ENCODE measurements around the gene MITF. TPM values are rescaled to one million over a fixed set of nuclear protein-coding genes. Genes with fewer than 3 reads are reported as not detected.

The MITF gene
- total and polyA plus RNA-seq, 2 of the 4 experiments (the other 2 are of a cell fraction) = 6.5 to 16.7 TPM

DNA sequence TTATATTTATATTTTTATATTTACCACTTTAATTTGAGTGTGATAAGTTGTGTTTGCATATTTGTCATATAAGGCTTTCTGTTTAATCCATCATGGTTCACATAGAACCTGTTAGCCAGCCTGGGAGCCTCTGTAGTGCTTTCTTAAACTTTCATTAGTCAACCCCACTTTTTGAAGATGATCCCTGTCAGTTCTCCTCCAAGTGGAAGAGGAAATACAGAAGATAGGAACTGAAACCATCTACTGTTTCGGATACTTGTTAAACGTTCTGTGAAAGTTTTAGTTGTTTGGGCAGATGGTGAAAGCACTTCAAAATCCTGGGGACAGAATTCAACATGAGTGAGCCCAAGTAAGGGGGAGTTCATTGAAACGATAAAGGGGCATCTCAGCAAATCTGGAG lies 255.7 kb downstream of the MITF start:
- Histone ChIP-seq H3K9me3 (ENCODE audit: control insufficient read depth, insufficient read depth, low read length) (no peaks in the 10 kb centered on the region), H3K9ac (ENCODE audit: low read depth, low read length) (no peak overlapping the region), H4K20me1 (ENCODE audit: insufficient read depth, low read length) (no peaks in the 10 kb centered on the region), H4K5ac (ENCODE audit: low read depth, low read length) (no peak overlapping the region), H3K4me2 (ENCODE audit: low read depth, low read length) (no peak overlapping the region), H2BK5ac (ENCODE audit: low read depth, low read length, poor library complexity, severe bottlenecking) (no peak overlapping the region), H3K18ac (ENCODE audit: low read depth, low read length) (no peak overlapping the region), H3K23ac (ENCODE audit: low read depth, low read length) (no peak overlapping the region), H2BK20ac (ENCODE audit: low read depth, low read length) (no peak overlapping the region), H3K79me1 (ENCODE audit: low read depth in 1 of 2, low read length in 2 of 2) (no peaks in the 10 kb centered on the region), H2BK120ac (ENCODE audit: low read depth, low read length) (no peak overlapping the region), H2AK9ac (replicated peaks; ENCODE audit: low read depth, low read length, poor library complexity) (no peak overlapping the region), H3K4me1 (ENCODE audit: control insufficient read depth, insufficient read depth, low read length) (peaks cover 11% of the 10 kb centered on the region), H3K56ac (ENCODE audit: extremely low read depth, insufficient read depth, low read length) (no peak overlapping the region), H2AFZ (replicated peaks; ENCODE audit: low read length, poor library complexity) (no peak overlapping the region), H4K91ac (ENCODE audit: insufficient read depth, low read depth, low read length) (no peak overlapping the region), H3K9me1 (ENCODE audit: insufficient read depth, low read length) (0 out of 2 replicates have a peak, but pooled peaks cover 1% of the 10 kb centered on the region), H4K8ac (ENCODE audit: low read depth in 2 of 2, low read length in 2 of 2) (no peak overlapping the region), H3K36me3 (ENCODE audit: control insufficient read depth, insufficient read depth, low read length) (no peaks in the 10 kb centered on the region), H3K27ac (ENCODE audit: insufficient read depth, low read length) (no peak overlapping the region), H3K14ac (replicated peaks; ENCODE audit: low read depth, low read length) (no peak overlapping the region), H2AK5ac (ENCODE audit: low read depth, low read length) (no peak overlapping the region), H3K27me3 (ENCODE audit: control insufficient read depth, insufficient read depth, low read length) (no peaks in the 10 kb centered on the region; the same call in none of the 2 replicates), H3K4ac (ENCODE audit: low read depth, low read length) (no peak overlapping the region), H3K4me3 (ENCODE audit: insufficient read depth, low read depth, low read length) (no peak overlapping the region), H2BK15ac (ENCODE audit: low read depth, low read length) (no peak overlapping the region)
- TF ChIP-seq CEBPB (IDR thresholded peaks at IDR 0.05; ENCODE audit: low read depth, low read length) (no peak), FOS (IDR thresholded peaks at IDR 0.05; ENCODE audit: low read depth, low read length) (no peak), MXI1 (IDR thresholded peaks at IDR 0.05; ENCODE audit: borderline replicate concordance, low read depth, low read length) (no peak), CHD1 (IDR thresholded peaks at IDR 0.05; ENCODE audit: low read depth, low read length) (no peak), RCOR1 (IDR thresholded peaks at IDR 0.05; ENCODE audit: insufficient replicate concordance, low read length) (no peak), MAZ (IDR thresholded peaks at IDR 0.05; ENCODE audit: borderline replicate concordance, low read depth, low read length) (no peak), MAFK (IDR thresholded peaks at IDR 0.05; ENCODE audit: low read depth, low read length) (no peak), NFE2L2 (IDR thresholded peaks at IDR 0.05; ENCODE audit: low read depth, low read length) (no peak), BHLHE40 (IDR thresholded peaks at IDR 0.05; ENCODE audit: low read depth, low read length) (no peak), RAD21 (IDR thresholded peaks at IDR 0.05; ENCODE audit: low read length) (no peak), RFX5 (IDR thresholded peaks at IDR 0.05; ENCODE audit: low read depth, low read length) (no peak)
- TF ChIP-seq, protein P1, sequence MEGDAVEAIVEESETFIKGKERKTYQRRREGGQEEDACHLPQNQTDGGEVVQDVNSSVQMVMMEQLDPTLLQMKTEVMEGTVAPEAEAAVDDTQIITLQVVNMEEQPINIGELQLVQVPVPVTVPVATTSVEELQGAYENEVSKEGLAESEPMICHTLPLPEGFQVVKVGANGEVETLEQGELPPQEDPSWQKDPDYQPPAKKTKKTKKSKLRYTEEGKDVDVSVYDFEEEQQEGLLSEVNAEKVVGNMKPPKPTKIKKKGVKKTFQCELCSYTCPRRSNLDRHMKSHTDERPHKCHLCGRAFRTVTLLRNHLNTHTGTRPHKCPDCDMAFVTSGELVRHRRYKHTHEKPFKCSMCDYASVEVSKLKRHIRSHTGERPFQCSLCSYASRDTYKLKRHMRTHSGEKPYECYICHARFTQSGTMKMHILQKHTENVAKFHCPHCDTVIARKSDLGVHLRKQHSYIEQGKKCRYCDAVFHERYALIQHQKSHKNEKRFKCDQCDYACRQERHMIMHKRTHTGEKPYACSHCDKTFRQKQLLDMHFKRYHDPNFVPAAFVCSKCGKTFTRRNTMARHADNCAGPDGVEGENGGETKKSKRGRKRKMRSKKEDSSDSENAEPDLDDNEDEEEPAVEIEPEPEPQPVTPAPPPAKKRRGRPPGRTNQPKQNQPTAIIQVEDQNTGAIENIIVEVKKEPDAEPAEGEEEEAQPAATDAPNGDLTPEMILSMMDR (conservative IDR thresholded peaks at IDR 0.05; ENCODE audit: low read depth, low read length) = no peak
- TF ChIP-seq, protein P2, sequence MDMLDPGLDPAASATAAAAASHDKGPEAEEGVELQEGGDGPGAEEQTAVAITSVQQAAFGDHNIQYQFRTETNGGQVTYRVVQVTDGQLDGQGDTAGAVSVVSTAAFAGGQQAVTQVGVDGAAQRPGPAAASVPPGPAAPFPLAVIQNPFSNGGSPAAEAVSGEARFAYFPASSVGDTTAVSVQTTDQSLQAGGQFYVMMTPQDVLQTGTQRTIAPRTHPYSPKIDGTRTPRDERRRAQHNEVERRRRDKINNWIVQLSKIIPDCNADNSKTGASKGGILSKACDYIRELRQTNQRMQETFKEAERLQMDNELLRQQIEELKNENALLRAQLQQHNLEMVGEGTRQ (IDR thresholded peaks at IDR 0.05; ENCODE audit: low read depth, low read length) = no peak
- TF ChIP-seq, protein P3, sequence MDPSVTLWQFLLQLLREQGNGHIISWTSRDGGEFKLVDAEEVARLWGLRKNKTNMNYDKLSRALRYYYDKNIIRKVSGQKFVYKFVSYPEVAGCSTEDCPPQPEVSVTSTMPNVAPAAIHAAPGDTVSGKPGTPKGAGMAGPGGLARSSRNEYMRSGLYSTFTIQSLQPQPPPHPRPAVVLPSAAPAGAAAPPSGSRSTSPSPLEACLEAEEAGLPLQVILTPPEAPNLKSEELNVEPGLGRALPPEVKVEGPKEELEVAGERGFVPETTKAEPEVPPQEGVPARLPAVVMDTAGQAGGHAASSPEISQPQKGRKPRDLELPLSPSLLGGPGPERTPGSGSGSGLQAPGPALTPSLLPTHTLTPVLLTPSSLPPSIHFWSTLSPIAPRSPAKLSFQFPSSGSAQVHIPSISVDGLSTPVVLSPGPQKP (IDR thresholded peaks at IDR 0.05; ENCODE audit: borderline replicate concordance, low read depth, low read length) = no peak
- intact Hi-C loops (cut with micrococcal nuclease) = no loop called here
- ChIA-PET CTCF (no interaction called here), POLR2A (ENCODE audit: unreplicated experiment) (no interaction called here)
- no TSS peak for BruUV-seq (replicated peaks)
- 92% methylated on average over 2 of the region's 3 CpGs; no CpG with 5 or more reads in 1 of the 2 experiments for WGBS, 2 experiments (ENCODE audit: extremely low coverage in 2 of 2, insufficient read length in 1 of 2)
- DNase-seq = no peak
- in situ Hi-C loops (cut with MboI; ENCODE audit: low sequenced_read_pairs) = no loop called here
- dilution Hi-C loops (cut with HindIII; ENCODE audit: low sequenced_read_pairs, unreplicated experiment) = no loop called here
- no peak for ATAC-seq (ENCODE audit: low read depth)

All from IMR-90 (cell line).